SJSA1 (cell line): ENCODE measurements around the gene RGMA. TPM values are rescaled to one million over a fixed set of nuclear protein-coding genes. Genes with fewer than 3 reads are reported as not detected.
A peak's percentile ranks its signal among the peaks of the same experiment; 100 is the strongest.
"Not testable (repeated sequence)": the region's sequence is repeated elsewhere in the genome, so short reads cannot be mapped to it uniquely, and the experiment has no call there.

ENCODE experiments used
- DNase-seq, 2 experiments: peaks; one replicate each; pipeline ENCODE4 v3.0.0-alpha.2; 2015 to 2020; ENCODE audit warnings: low spot score in 2 of 2, low read depth in 1 of 2
- H3K27ac ChIP-seq: fragments of 250-450 bp; sonication (Bioruptor Pico); 2 replicates; pipeline ENCODE4 v1.5.1; 2020; ENCODE audit warnings: mild to moderate bottlenecking, moderate library complexity
- H3K27me3 ChIP-seq: fragments of 250-450 bp; sonication (Bioruptor Pico); replicated peaks from 2 replicates; pipeline ENCODE4 v1.5.1; 2020; ENCODE audit warnings: mild to moderate bottlenecking, moderate library complexity
- H3K36me3 ChIP-seq: fragments of 250-450 bp; sonication (Bioruptor Pico); 2 replicates; pipeline ENCODE4 v1.5.1; 2020; ENCODE audit warnings: mild to moderate bottlenecking
- H3K4me1 ChIP-seq: fragments of 250-450 bp; sonication (Bioruptor Pico); replicated peaks from 2 replicates; pipeline ENCODE4 v1.6.1; 2021; ENCODE audit warnings: mild to moderate bottlenecking
- H3K4me3 ChIP-seq: fragments of 250-450 bp; sonication (Bioruptor Pico); 2 replicates; pipeline ENCODE4 v1.5.1; 2020; ENCODE audit warnings: mild to moderate bottlenecking
- H3K9me3 ChIP-seq: fragments of 250-450 bp; sonication (Bioruptor Pico); replicated peaks from 2 replicates; pipeline ENCODE4 v1.5.1; 2020; ENCODE audit warnings: mild to moderate bottlenecking
- total RNA-seq: library from RNA; depleted of rRNA; stranded (reverse); fragments of >200 nt; shearing (Covaris generic); gene quantifications from 2 replicates; pipeline ENCODE4 v1.2.3, GENCODE V29; 2014

Gene RGMA
- total RNA-seq, 1 experiment from 2014 or later = 3.6 TPM

- Histone ChIP-seq H3K4me3 (no peak overlapping the region), H3K27me3 (no peaks in the 10 kb centered on the region), H3K27ac (no peak overlapping the region), H3K36me3 (no peaks in the 10 kb centered on the region), H3K9me3 (no peaks in the 10 kb centered on the region), H3K4me1 (peaks cover 22% of the 10 kb centered on the region)
- DNase-seq = no peak
These were observed 52.8 kb downstream of the RGMA start for GRCh38 chr15:93035953-93036810.

- H3K27me3 ChIP-seq = no peaks in the 10 kb centered on the region
These were observed 53.7 kb downstream of the RGMA start for GRCh38 chr15:93035092-93035915.

GRCh38 chr15:93034512-93034911, 54.5 kb downstream of the RGMA start:
- Histone ChIP-seq H3K27ac (no peak overlapping the region), H3K36me3 (no peaks in the 10 kb centered on the region), H3K4me3 (no peak overlapping the region), H3K9me3 (no peaks in the 10 kb centered on the region), H3K27me3 (no peaks in the 10 kb centered on the region), H3K4me1 (peaks cover 20% of the 10 kb centered on the region)
- no peak for DNase-seq

More at GRCh38 chr15:93035092-93035915, 53.7 kb downstream of the RGMA start:
- H3K4me3 ChIP-seq = no peak overlapping the region
- no peaks in the 10 kb centered on the region for H3K9me3 ChIP-seq
- peaks cover 21% of the 10 kb centered on the region for H3K4me1 ChIP-seq
- no peak for DNase-seq
- H3K36me3 ChIP-seq = no peaks in the 10 kb centered on the region
- H3K27ac ChIP-seq = no peak overlapping the region

GRCh38 chr15:93033434-93034045, 55.5 kb downstream of the RGMA start:
- peaks cover 21% of the 10 kb centered on the region for H3K4me1 ChIP-seq
- H3K36me3 ChIP-seq = peaks cover 4% of the 10 kb centered on the region; the same call in 1 of the 2 replicates
- no peaks in the 10 kb centered on the region for H3K27me3 ChIP-seq
- H3K9me3 ChIP-seq = no peaks in the 10 kb centered on the region
- peak in 1 of 2 experiments; percentile 31 for DNase-seq
- H3K27ac ChIP-seq = no peak overlapping the region
- H3K4me3 ChIP-seq = no peak overlapping the region

- H3K4me1 ChIP-seq = peaks cover 21% of the 10 kb centered on the region
- not testable (repeated sequence) for H3K4me3 ChIP-seq, H3K27me3 ChIP-seq, H3K27ac ChIP-seq, H3K9me3 ChIP-seq
- H3K36me3 ChIP-seq = peaks cover 12% of the 10 kb centered on the region
- peak in 1 of 2 experiments; percentile 36 for DNase-seq
These were observed 56.4 kb downstream of the RGMA start for GRCh38 chr15:93032515-93033206.

- H3K27me3 ChIP-seq, H3K4me3 ChIP-seq, H3K9me3 ChIP-seq, H3K27ac ChIP-seq, DNase-seq: not testable (repeated sequence)
- Histone ChIP-seq H3K4me1 (peaks cover 13% of the 10 kb centered on the region), H3K36me3 (peaks cover 21% of the 10 kb centered on the region)
These were observed 57.2 kb downstream of the RGMA start for GRCh38 chr15:93031557-93032384.

GRCh38 chr15:93031103-93031464, 57.9 kb downstream of the RGMA start:
- no peaks in the 10 kb centered on the region for H3K9me3 ChIP-seq
- H3K27me3 ChIP-seq = no peaks in the 10 kb centered on the region
- no peak overlapping the region for H3K4me3 ChIP-seq
- DNase-seq = no peak
- peaks cover 28% of the 10 kb centered on the region for H3K36me3 ChIP-seq
- H3K27ac ChIP-seq = no peak overlapping the region
- peaks cover 13% of the 10 kb centered on the region for H3K4me1 ChIP-seq

GRCh38 chr15:93030430-93031102, 58.4 kb downstream of the RGMA start:
- peaks cover 13% of the 10 kb centered on the region for H3K4me1 ChIP-seq
- no peaks in the 10 kb centered on the region for H3K9me3 ChIP-seq
- no peak overlapping the region for H3K27ac ChIP-seq
- peaks cover 33% of the 10 kb centered on the region for H3K36me3 ChIP-seq
- H3K4me3 ChIP-seq = no peak overlapping the region
- no peaks in the 10 kb centered on the region for H3K27me3 ChIP-seq
- DNase-seq = peak; percentile 66 to 68

- peaks cover 40% of the 10 kb centered on the region for H3K36me3 ChIP-seq
- no peaks in the 10 kb centered on the region for H3K9me3 ChIP-seq
- H3K27ac ChIP-seq = no peak overlapping the region
- H3K4me1 ChIP-seq = peaks cover 13% of the 10 kb centered on the region
- H3K27me3 ChIP-seq = no peaks in the 10 kb centered on the region
- no peak overlapping the region for H3K4me3 ChIP-seq
- no peak for DNase-seq
These were observed 59.1 kb downstream of the RGMA start for GRCh38 chr15:93029836-93030429.

GRCh38 chr15:93029214-93029835, 59.7 kb downstream of the RGMA start:
- no peak for DNase-seq
- Histone ChIP-seq H3K36me3 (peaks cover 46% of the 10 kb centered on the region), H3K27me3 (no peaks in the 10 kb centered on the region), H3K27ac (no peak overlapping the region), H3K9me3 (no peaks in the 10 kb centered on the region), H3K4me1 (peaks cover 13% of the 10 kb centered on the region), H3K4me3 (no peak overlapping the region)

- H3K4me1 ChIP-seq = peaks cover 13% of the 10 kb centered on the region
- H3K27me3 ChIP-seq = no peaks in the 10 kb centered on the region
- H3K36me3 ChIP-seq = peaks cover 52% of the 10 kb centered on the region
- peak in 1 of 2 experiments; percentile 14 for DNase-seq
- H3K4me3 ChIP-seq = no peak overlapping the region
- no peak overlapping the region; the same call in 1 of the 2 replicates for H3K27ac ChIP-seq
- H3K9me3 ChIP-seq = no peaks in the 10 kb centered on the region
These were observed 60.3 kb downstream of the RGMA start for GRCh38 chr15:93028632-93029213.
